ENCODE measurements around the gene CTAG1A. TPM values are rescaled to one million over a fixed set of nuclear protein-coding genes. Genes with fewer than 3 reads are reported as not detected.
A peak's percentile ranks its signal among the peaks of the same experiment; 100 is the strongest.
"Not testable (repeated sequence)": the region's sequence is repeated elsewhere in the genome, so short reads cannot be mapped to it uniquely, and the experiment has no call there.

Gene CTAG1A
- total RNA-seq, 1 donor from 2014 or later = not detected

- not testable (repeated sequence) for DNase-seq (ENCODE audit: low read depth in 2 of 2)
Measured at GRCh38 chrX:154573061-154573460, 11.9 kb upstream of the CTAG1A start.

GRCh38 chrX:154575076-154575475 lies 9.9 kb upstream of the CTAG1A start:
- not testable (repeated sequence) for DNase-seq (ENCODE audit: low read depth in 2 of 2)

GRCh38 chrX:154582994-154583393 lies 1.9 kb upstream of the CTAG1A start:
- DNase-seq (ENCODE audit: low read depth in 2 of 2) = not testable (repeated sequence)

- DNase-seq (ENCODE audit: low read depth in 2 of 2) = not testable (repeated sequence)
Measured at GRCh38 chrX:154590415-154590814, 5.5 kb downstream of the CTAG1A start.

GRCh38 chrX:154592505-154592904 lies 7.6 kb downstream of the CTAG1A start:
- DNase-seq (ENCODE audit: low read depth in 2 of 2) = no peak

- no peak for DNase-seq (ENCODE audit: low read depth in 2 of 2)
Measured at GRCh38 chrX:154593201-154593600, 8.3 kb downstream of the CTAG1A start.

GRCh38 chrX:154594491-154594890 lies 9.6 kb downstream of the CTAG1A start:
- no peak for DNase-seq (ENCODE audit: low read depth in 2 of 2)

GRCh38 chrX:154595559-154596249 lies 10.8 kb downstream of the CTAG1A start:
- DNase-seq (ENCODE audit: low read depth in 2 of 2) = no peak

- DNase-seq (ENCODE audit: low read depth in 2 of 2) = no peak
Measured at GRCh38 chrX:154596290-154596929, 11.5 kb downstream of the CTAG1A start.

- no peak for DNase-seq (ENCODE audit: low read depth in 2 of 2)
Measured at GRCh38 chrX:154597221-154597620, 12.3 kb downstream of the CTAG1A start.

GRCh38 chrX:154598656-154599055 lies 13.7 kb downstream of the CTAG1A start:
- DNase-seq (ENCODE audit: low read depth in 2 of 2) = no peak

GRCh38 chrX:154599531-154599930 lies 14.6 kb downstream of the CTAG1A start:
- DNase-seq (ENCODE audit: low read depth in 2 of 2) = no peak

GRCh38 chrX:154600759-154601374 lies 15.9 kb downstream of the CTAG1A start:
- DNase-seq (ENCODE audit: low read depth in 2 of 2) = no peak

GRCh38 chrX:154602226-154602625 lies 17.3 kb downstream of the CTAG1A start:
- DNase-seq (ENCODE audit: low read depth in 2 of 2) = no peak

GRCh38 chrX:154602766-154603437 lies 18.0 kb downstream of the CTAG1A start:
- DNase-seq (ENCODE audit: low read depth in 2 of 2) = no peak

GRCh38 chrX:154603438-154604430 lies 18.8 kb downstream of the CTAG1A start:
- peak; percentile 55 to 59 for DNase-seq (ENCODE audit: low read depth in 2 of 2)

- DNase-seq (ENCODE audit: low read depth in 2 of 2) = no peak
Measured at GRCh38 chrX:154605566-154605965, 20.6 kb downstream of the CTAG1A start.

GRCh38 chrX:154607370-154607769 lies 22.4 kb downstream of the CTAG1A start:
- peak in 1 of 2 donors; percentile 84 for DNase-seq (ENCODE audit: low read depth in 2 of 2)

- DNase-seq (ENCODE audit: low read depth in 2 of 2) = not testable (repeated sequence)
Measured at GRCh38 chrX:154607976-154608375, 23.0 kb downstream of the CTAG1A start.

GRCh38 chrX:154608823-154609222 lies 23.9 kb downstream of the CTAG1A start:
- not testable (repeated sequence) for DNase-seq (ENCODE audit: low read depth in 2 of 2)

GRCh38 chrX:154611146-154611545 lies 26.2 kb downstream of the CTAG1A start:
- not testable (repeated sequence) for DNase-seq (ENCODE audit: low read depth in 2 of 2)

Measured in lung microvascular endothelial cell (primary cell).